Stimulated activated naive CD4-positive, alpha-beta T cell (primary cell): ENCODE data around the gene DGKQ.
A peak's percentile ranks its signal among the peaks of the same experiment; 100 is the strongest.
"Not testable (repeated sequence)": the region's sequence is repeated elsewhere in the genome, so short reads cannot be mapped to it uniquely, and the experiment has no call there.

Source experiments
- DNase-seq, 6 experiments: peaks; one replicate each; lab custom pipeline; 2025; lab: John Stamatoyannopoulos, UW

Gene DGKQ

DNA sequence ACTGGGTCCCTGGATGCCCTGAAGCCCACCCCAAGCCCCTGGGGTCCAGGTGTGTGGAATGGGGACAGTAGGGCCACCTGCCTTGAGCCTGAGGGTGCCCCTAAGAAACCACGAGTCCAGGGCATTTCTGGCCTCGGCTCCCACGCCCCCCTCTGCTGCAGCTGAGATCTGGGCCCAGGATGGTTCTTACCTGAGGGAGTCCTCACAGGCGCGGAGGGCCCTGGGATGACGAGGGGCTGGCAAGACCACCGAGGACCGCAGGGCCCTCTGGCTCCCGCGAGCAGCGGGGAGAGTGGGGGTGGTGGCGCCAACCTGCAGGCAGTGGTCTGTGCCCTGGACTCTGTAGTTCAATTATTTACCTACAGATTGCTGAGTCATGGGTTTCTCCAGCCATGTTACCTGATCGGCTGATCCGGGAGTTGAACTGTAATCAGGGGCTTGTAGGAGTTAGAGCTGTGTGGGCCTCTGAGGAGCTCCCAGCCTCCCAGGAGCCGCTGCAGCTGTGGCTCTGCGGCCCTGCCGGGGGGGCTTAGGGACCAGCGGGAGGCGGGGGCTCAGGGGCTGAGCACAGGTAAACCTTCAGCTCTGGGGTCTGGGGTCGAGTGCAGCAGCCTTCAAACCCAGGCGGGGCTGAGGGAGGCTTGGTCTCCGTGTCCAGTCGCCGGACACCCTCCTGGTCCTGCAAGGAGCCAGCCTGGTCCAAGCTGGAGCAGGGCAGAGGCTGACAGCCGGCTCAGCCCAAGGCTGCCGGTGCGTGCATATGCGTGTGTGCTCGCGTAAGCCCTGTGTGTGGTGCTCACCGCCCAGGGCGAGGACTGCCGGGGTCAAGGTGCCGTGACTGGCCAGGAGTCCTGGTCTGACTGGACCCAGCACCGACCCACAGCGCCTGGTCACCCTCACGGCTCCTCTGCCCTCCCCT lies 20.0 kb upstream of the DGKQ start, which contains the start of gene SLC26A1:
Gene SLC26A1, minus strand, starts transcription at position 294 of the 919 bp plus-strand sequence. CDS start 1,701 bp downstream, outside the sequence.
- DNase-seq: no peak

DNA sequence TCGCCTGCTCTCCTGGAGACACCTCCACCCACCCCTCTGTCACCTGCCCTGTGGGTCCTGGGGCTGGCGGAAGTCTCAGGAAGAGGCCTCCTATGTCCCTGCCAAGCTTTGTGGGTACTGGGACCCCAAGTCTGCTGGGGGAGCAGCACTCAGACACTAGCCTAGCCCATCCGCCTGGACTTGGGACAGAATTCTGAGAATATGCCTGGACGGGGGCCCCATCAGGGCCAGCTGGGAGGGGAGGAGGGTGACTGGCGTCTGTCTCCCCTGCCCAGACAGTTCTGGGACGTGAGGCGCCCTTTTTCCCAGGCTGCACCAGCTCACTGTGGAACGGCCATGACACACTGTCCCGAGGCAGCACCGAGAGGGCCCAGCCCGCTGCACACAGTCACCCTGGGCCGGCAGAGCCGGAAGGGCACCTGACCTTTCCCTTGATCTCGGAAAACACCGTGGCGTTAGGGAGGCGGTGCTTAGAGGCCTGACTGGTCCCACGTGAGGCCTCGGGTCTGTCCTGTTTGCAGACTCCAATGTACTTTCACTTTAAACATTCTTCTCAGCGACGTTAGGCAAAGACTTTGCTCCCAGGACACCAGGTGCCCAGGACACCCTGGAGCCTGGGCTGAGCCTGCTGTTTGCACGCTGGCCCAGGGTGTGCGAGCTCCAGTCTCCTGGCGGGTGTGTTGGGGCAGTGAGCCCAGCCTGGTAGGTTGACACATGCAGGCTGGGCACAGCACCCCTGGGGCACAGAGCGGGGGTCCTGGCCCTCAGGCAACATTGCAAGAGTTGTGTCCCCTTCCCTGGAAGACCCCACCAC lies 19.1 kb upstream of the DGKQ start:
- DNase-seq: no peak

DNA sequence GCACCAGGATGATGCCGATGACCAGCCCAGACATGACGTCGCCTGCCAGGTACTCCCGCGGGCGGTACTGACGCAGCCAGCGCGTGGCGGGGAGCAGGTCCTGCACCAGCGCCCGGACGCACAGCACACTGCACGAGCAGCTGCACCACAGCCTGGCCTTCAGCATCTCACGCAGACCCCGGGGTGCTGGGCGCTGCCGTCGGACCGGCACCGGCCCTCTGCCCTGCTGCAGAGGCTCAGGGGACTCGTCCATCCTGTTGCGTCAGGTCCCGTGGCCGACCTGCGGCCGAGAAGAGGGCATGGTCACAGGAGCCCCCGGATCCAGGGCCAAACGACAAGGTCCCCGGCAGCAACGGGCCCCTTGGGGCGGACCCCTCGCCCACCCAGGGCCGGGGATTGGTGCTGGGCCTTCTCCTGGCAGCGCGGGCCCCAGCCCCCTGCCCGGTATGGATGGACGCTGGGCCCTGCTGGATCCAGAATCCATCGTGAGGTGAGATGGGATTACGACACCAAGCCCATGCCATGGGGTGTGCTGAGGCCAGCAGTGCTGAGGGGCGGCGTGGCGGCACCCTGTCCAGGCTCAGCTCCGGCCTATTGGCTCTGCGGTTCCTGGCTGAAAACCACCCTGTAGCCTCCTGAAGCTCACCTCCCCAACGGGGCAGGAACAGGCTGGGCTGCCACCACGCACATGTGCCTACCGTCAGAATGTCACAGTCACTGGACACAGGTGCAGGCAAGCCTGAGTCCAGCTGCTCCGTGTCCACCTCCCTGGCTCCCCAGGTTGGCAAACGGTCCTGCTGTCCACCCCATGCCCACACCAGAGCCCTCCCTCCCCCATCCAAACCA lies 18.3 kb upstream of the DGKQ start:
- no peak for DNase-seq

DNA sequence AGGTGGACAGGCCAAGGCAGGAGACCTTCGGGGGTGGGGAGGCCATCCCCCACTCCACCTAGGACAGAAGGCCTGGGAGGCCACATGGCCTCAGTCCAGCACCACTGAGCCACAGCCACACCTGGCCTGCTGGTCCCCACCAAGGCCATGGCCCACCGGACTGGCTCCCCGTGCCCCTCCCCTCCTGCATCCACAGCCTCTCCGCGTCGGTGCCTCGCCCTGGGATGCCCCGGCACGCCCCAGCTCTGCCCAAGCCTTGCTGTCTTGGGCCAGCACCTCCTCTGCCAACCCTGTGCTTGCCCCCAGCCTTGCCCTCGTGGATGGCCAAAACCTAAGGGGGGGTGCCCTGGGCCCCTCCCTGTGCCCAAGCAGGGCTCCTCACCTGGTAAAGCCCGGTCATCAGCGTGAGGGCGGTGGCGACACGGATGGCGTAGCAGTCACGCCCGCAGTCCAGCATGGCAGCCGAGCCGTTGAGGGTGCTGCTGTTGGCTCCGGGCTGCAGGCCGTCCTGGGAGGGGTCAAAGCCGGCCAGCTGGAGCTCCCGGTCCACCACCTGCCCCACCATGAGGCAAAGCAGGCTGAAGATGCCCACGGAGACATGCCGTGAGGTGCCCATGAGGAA lies 17.5 kb upstream of the DGKQ start:
- no peak for DNase-seq

DNA sequence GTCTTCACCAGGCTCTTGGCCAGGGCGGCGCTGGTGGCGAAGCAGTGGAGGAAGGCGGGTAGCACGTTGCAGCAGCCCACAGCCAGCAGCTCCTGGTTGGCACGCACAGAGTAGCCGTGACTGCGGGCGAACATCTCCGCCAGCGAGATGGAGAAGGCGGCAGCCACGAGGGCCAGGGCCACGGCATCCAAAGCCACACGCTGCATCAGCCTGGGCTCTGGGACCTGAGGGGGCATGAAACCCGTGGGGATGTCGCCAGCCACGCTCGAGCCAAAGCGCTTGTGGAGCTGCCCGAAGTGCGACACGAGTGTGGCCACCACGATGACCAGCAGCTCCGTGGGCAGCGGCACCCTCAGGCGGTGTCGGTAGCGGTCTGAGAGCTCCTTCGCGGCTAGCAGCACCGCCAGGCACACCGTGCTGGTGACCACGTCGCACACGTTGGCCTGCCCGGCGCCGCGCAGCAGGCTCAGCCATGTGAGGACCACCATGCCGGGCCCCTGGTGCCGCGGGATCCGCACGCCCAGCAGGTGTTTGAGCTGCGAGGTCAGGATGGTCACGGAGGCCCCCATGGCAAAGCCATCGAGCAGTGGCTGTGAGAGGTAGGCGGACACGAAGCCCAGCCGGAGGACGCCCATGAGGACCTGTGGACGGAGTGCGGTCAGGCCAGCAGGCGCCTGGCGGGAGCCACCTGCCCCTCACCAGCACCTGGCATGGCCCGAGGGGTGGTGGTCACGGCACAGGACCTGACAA lies 16.5 kb upstream of the DGKQ start:
- DNase-seq: no peak

DNA sequence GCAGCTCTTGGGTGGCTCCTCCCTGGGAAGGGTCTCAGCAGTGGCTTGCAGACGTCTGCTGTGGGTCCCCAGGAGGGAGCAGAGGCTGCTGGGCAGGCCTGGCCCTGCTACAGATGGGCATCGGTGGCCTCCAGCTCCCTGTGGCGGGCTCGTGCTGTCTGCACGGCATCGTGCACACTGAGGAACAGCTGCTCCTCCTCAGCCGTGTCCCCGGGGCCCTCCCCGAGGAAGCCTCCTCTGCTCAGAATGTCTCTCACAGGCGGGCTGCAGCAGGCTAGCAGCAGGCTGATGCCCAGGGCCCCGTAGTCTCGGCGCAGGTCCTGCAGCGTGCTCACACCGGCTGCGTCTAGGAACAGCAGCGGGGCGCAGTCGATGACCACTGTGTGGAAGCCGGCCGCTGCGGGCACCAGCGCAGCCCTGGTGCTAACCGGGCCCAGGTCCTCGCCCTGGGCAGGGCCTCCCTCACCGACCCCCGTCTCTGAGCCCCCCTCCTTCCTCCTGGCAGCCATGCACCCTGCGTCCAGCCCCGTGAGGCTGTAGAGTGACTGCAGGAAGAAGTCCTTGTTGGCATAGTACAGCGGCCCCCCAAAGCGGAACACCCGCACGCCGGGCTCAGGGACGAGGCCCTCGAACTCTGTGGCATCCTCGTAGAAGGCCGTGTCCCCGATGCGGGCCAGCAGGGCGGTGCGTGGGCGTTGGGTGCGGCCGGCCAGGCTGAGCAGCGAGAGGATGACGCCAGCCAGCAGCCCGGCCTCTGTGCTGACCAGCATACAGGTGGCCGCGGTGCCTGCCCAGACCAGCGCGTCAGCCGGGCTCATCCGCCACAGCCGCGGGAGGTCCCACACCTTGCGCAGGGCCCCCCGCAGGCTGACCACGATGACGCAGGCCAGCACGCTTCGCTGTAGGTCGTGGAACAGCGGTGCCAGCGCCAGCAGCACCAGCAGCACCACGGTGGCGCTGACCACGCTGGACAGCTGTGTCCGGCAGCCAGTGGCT lies 15.7 kb upstream of the DGKQ start:
- no peak for DNase-seq

DNA sequence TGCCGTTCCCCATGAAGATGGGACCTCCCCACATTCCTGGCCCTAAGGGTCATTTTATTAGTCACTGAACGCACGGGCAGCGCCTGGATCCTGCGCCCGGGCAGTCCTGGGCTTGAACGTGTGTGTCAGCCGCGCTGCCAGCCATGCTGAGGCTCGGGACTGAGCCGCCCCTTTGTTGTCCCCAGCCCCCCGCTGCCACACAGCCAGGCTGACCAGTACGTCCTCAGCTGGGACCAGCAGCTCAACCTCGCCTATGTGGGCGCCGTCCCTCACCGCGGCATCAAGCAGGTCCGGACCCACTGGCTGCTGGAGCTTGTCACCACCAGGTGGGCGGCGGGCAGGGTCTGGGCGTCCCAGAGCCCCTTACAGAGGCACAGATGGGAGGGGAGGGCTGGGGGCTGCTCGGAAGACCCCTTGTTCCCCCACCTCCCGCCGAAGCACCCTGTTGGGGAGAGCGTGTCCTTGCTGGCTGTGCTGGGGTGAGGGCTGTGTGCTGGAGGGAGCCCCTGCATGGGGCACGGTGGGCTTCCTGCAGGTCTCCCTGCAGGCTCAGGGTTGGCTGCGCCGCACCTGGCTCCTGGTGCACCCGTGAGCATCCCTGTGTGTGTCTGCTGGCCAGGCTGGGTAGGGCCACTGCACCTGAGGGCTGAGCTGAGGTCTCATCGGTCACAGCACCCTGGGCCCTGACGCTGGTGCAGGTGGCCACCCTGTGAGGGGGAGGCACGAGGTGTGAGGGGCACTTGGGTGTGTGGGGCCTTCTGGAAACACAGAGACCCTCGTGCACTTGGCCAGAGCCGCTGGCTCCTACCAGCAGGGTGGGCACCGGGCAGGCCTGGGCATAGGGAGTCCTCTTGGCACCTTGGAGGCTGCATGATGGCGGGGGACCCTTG lies 14.5 kb upstream of the DGKQ start:
- no peak for DNase-seq

DNA sequence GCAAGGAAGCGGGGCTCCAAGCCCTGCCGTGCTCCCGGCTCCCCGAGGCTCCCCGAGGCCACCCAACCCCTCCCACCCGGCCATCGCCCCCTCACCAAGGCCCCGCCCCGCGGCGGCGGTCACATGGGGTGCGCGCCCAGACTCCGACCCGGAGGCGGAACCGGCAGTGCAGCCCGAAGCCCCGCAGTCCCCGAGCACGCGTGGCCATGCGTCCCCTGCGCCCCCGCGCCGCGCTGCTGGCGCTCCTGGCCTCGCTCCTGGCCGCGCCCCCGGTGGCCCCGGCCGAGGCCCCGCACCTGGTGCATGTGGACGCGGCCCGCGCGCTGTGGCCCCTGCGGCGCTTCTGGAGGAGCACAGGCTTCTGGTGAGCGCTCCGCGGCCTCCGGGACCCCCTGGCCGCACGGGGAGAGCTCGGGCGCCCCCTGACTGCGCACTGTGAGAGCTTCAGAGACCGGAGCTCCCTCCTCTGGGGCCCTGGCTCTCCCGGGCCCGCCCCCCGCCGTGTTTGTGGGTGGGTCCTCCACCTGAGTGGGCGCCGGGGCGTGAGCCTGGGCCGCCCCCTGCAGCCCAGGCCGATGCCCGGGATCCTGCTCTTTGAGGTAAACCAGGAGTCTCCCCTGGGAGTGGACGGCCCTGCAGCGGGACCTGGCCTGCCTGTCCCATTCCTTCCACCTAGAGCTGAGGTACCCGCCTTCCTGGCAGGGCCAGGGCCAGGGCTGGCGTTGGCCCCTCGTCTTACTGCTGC lies 13.7 kb upstream of the DGKQ start, which contains the start of gene IDUA:
Gene IDUA, plus strand, starts transcription at position 166 of the 745 bp plus-strand sequence. Its CDS starts 41 bp downstream, at position 207.
- peak; percentile 73 to 85 (median 82) for DNase-seq

DNA sequence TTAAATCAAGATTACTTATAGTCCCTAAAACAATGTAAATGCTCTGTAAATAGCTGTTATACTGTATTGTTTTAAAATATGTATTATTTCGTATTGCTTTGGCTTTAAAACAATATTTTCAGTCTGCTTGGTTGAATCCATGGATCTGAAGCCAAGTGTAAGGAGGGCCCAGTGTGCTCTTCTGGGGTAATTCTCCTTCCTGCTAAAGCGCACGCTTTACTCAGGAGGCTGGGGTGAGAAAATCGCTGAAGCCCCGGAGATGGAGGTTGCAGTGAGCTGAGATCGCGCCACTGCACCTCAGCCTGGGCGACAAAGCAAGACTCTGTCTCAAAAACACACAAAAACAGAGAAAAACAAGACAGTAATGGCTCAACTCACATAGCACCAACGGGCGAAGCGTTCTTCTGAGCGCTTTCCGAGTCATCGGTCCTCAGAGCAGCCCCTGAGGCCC lies 13.1 kb upstream of the DGKQ start:
- peak in 1 of 6 experiments; percentile 46 for DNase-seq

DNA sequence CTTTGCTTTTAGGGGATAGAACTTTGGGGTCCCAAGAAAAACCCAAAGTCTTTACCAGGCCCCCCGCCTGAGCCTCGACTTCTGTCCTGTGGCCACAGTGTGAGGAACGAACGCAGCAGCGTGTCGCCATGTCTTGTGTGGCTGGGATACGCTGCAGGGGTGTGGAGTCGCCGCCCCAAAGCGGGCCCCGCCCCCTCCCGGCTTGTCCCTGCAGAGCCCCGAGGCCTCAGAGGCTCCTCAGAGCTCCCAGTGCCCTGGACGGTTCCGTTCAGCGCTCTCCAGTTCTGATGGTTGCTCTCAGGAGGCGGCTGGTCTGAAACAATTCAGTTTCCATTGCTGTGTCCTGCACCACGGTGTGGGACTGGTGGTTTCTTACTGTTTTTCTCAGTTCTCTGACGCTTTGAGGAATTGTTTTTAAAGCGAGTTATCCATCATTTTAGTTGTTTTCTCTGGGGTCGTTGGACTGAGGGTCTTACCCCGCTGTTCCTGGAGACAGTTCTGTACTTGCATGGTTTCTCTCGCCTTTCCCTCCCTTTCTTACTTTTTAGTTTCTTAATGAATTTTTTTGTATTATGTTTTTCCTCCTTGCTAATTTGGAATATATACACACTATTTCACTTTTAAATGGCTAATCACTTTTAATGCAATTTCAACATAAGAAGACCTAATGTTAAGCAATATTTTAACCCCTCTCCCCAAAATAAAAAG lies 11.9 kb upstream of the DGKQ start:
- DNase-seq: peak; percentile 34 to 74 (median 55)

DNA sequence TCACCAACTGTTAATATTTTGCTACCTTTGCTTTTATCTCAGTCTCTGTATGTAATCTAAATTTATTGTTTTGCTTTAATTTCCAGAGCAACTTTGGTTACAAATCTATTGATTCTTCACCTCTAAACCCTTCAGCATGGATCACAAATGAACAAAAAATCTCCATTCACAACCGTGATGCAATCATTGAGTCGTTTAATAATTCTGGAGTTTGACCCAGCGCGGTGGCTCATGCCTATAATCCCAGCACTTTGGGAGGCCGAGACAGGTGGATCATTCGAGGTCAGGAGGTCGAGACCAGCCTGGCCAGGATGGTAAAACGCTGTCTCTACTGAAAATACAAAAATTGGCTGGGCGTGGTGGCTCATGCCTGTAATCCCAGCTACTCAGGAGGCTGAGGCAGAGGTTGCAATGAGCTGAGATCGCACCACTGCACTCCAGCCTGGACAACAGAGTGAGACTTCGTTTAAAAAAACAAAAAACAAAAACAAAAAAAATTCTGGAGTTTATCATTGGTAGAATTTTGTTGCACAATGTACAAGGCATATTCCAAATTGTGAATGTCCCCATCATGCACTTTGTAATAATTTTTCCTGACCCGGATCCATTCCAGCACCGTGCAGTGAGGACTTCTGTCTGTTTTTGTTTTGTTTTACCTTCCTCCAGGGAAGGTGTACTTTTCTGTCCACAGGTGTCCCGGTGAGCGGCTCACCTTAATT lies 11.1 kb upstream of the DGKQ start:
- DNase-seq: no peak

DNA sequence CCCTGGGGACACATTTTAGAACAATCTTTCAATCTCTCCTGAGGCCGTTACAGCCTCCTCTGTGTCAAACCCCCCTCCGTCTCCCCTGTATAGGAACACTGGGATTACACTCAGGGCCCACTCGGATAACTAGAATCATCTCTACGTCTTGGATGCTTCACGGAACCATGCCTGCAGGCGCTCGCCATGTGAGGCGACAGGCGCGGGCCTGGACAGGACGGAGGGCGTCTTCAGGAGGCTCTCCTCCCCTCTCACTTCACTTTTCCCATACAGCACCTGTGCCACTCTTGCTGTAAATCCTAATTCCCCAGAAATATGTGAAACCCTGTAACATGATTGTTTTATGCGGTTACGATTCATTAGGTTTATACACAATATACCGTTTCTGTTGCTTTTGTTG lies 9.4 kb upstream of the DGKQ start:
- no peak for DNase-seq

DNA sequence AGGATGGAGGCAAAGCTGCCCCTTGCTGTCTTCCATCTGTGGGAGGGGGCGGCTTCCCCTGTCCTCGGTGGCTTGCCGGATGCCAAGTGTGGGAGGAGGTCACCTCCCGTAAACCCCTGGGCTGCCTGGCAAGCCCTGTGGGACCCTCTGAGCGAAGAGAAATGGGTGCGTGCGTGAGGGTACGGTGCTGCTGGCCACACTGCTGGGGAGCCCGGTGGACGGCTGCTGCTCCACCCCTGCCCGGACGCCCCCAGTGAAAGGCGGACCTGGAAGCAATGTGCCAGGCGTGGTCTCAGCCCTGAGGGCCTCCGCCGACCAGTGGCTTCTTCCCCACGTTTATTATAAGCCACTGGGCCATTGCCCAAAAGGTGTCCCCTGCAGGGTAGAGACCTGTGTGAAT lies 8.9 kb upstream of the DGKQ start:
- no peak for DNase-seq

DNA sequence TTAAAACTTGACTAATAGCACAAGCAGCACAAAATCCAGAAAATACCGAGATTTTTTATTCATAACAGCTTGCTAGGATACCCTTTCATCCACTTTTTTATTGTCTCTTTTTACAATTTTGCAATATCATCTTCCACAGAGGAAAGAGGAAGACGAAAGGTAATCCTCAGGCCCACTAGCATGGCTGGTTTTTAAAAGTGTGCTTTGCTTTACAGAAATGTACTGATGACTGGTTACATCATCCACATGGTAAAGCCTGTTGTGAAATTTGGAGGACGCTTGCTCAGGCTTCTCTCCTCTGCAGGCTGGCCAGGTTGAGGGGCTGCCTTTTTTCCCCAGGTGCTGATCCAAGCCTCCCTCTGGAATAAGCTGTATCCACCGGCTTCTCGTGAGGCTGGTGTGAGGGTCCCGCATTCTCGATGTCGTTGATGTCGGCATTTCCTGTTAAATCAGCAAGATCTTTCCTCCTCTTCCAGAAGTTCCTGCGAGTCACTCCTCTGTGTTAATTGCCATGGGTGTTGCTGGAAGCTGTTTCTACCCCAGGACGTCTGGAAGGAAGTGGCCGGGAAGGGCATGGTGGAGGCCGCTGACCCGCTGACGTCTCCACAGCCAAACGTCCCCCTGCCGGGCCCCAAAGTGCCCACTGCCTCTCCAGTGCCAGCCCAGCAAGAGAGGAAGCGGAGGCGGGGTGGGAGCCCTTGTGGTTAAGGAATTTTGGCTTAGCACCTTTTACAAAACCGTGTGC lies 5.8 kb upstream of the DGKQ start:
- DNase-seq: no peak

DNA sequence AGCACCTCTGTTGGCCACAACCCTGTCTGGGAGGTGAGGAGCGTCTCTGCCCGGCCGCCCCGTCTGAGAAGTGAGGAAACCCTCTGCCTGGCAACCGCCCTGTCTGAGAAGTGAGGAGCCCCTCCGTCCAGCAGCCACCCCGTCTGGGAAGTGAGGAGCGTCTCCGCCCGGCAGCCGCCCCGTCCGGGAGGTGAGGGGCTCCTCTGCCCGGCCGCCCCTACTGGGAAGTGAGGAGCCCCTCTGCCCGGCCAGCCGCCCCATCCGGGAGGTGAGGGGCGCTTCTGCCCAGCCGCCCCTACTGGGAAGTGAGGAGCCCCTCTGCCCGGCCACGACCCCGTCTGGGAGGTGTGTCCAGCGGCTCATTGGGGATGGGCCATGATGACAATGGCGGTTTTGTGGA lies 2.6 kb upstream of the DGKQ start:
- DNase-seq: not testable (repeated sequence)
